Lower lobe of right lung (tissue), 2 donors: ENCODE results near the gene GALNT2. TPM values are rescaled to one million over a fixed set of nuclear protein-coding genes. Genes with fewer than 3 reads are reported as not detected.
A peak's percentile ranks its signal among the peaks of the same experiment; 100 is the strongest.

Experiments used
- ATAC-seq, 2 donors: fragments of 200-7000 bp; cut with Tn5 transposase; one replicate each; pipeline ENCODE4 v1.9.1; 2020 to 2022; ENCODE audit warnings: mild to moderate bottlenecking in 2 of 2, moderate library complexity in 2 of 2
- DNase-seq: peaks from one replicate; pipeline ENCODE4 v3.0.0-alpha.2; 2020
- H3K27ac ChIP-seq: fragments of 200-600 bp; one replicate; pipeline ENCODE4 v1.8.0; 2022
- H3K27me3 ChIP-seq: fragments of 200-600 bp; one replicate; pipeline ENCODE4 v1.8.0; 2022; ENCODE audit warnings: low read depth
- H3K36me3 ChIP-seq: fragments of 200-600 bp; one replicate; pipeline ENCODE4 v1.8.0; 2022; ENCODE audit warnings: mild to moderate bottlenecking
- H3K4me1 ChIP-seq: fragments of 200-600 bp; one replicate; pipeline ENCODE4 v1.8.0; 2022
- H3K4me3 ChIP-seq: fragments of 200-600 bp; one replicate; pipeline ENCODE4 v1.8.0; 2022; ENCODE audit warnings: mild to moderate bottlenecking
- H3K9me3 ChIP-seq: fragments of 200-600 bp; one replicate; pipeline ENCODE4 v1.8.0; 2022
- CTCF ChIP-seq: fragments of 200-600 bp; IDR thresholded peaks from one replicate; pipeline ENCODE4 v1.8.0; 2022; ENCODE audit warnings: antibody characterized with exemption, mild to moderate bottlenecking
- intact Hi-C: fragments of 100-400 bp; cut with DNase I; formaldehyde crosslinking; loops from one replicate; pipeline ENCODE4 v1.11.0; 2022
- total RNA-seq: library from RNA; stranded (reverse); fragmentation: NEBNext Ultra II Directional; extraction: Animal tissue kit (Norgen Biotek cat#: 25700); gene quantifications from one replicate; pipeline ENCODE4 v1.2.1, GENCODE V29; 2021
- donor health status: DM: no; HTN: yes; CAD: no; lungs with severe emphysema.

GALNT2 gene
- total RNA-seq, 1 donor from 2014 or later: 48.0 TPM

- no peak for TF ChIP-seq CTCF
- DNase-seq (no peak), ATAC-seq (no peak)
- peaks cover 9% of the 10 kb centered on the region for H3K4me1 ChIP-seq
- H3K9me3 ChIP-seq: no peaks in the 10 kb centered on the region
- H3K27me3 ChIP-seq: no peaks in the 10 kb centered on the region
- H3K36me3 ChIP-seq: no peaks in the 10 kb centered on the region
- H3K4me3 ChIP-seq: no peak overlapping the region
- H3K27ac ChIP-seq: no peak overlapping the region
- intact Hi-C loops: no loop called here
These were observed 71.7 kb downstream of the GALNT2 start for GRCh38 chr1:230138561-230139239.

GRCh38 chr1:230139315-230139714 lies 72.3 kb downstream of the GALNT2 start:
- DNase-seq: no peak
- no peak for ATAC-seq
- no peaks in the 10 kb centered on the region for H3K9me3 ChIP-seq
- H3K27me3 ChIP-seq: no peaks in the 10 kb centered on the region
- no peak overlapping the region for H3K27ac ChIP-seq
- intact Hi-C loops: no loop called here
- no peaks in the 10 kb centered on the region for H3K36me3 ChIP-seq
- H3K4me3 ChIP-seq: no peak overlapping the region
- no peak for TF ChIP-seq CTCF
- H3K4me1 ChIP-seq: peaks cover 14% of the 10 kb centered on the region

- peaks cover 18% of the 10 kb centered on the region for H3K4me1 ChIP-seq
- no peaks in the 10 kb centered on the region for H3K36me3 ChIP-seq
- no peak for TF ChIP-seq CTCF
- intact Hi-C loops: no loop called here
- ATAC-seq (no peak), DNase-seq (no peak)
- H3K9me3 ChIP-seq: no peaks in the 10 kb centered on the region
- no peaks in the 10 kb centered on the region for H3K27me3 ChIP-seq
- H3K27ac ChIP-seq: no peak overlapping the region
- H3K4me3 ChIP-seq: no peak overlapping the region
These were observed 72.7 kb downstream of the GALNT2 start for GRCh38 chr1:230139741-230140140.

GRCh38 chr1:230140221-230141020 lies 73.4 kb downstream of the GALNT2 start:
- DNase-seq: no peak

More at GRCh38 chr1:230140221-230141020, 73.4 kb downstream of the GALNT2 start:
- Histone ChIP-seq H3K27ac (no peak overlapping the region), H3K27me3 (no peaks in the 10 kb centered on the region), H3K36me3 (no peaks in the 10 kb centered on the region), H3K4me3 (no peak overlapping the region), H3K4me1 (peaks cover 25% of the 10 kb centered on the region), H3K9me3 (no peaks in the 10 kb centered on the region)
- peak in 1 of 2 donors; percentile 23 for ATAC-seq
- intact Hi-C loops: no loop called here
- TF ChIP-seq CTCF: no peak
